ENCODE measurements around the gene TMEM190.

Gene TMEM190

DNA sequence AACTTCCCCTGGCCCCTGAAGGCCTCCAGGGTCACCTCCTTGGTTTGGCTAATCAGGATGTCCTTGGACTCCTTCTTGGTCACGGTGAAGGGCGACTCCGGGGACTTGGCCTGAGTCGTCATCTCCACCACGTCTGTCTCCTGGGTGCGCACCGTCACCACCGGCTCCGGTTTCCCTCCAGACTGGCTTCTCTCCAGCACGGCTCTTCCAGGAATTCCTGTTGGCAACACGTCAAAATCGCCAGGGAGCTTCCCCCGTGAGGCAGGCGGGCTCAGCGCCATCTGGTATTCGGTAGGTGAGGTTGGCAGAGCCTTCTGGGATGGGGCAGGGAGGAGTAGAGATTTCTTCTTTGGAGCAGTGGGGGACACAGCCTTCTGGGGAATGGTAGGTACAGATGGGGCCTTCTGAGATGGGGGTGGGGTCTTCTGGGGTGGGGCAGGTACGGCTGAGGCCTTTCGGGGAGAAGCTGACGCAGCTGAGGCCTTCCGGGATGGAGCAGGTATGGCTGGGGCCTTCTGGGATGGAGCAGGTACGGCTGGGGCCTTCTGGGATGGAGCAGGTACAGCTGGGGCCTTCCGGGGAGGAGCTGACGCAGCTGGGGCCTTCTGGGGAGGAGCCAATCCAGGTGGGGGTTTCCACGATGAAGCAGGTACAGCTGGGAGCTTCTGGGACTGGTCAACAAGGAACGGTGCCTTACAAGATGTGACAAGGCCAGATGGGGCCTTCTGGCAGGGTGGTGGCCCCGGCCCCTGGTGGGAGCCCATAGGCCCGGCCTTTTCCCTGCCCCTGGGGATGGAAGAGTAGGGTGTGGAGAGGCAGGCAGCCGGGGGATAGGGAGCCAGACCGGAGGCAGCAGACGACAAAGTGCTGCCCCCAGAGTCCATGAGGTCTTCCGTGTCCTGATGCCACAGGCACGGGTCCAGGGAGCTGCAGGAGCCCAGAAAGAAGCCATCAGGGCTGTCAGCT is 17.4 kb upstream of the TMEM190 start:
- TF ChIP-seq Cebpa-rat (IDR thresholded peaks at IDR 0.05), result no peak
- Histone ChIP-seq H3K4me3 (no peak overlapping the region), H3K27me3 (peaks cover 33% of the 10 kb centered on the region), H3K27ac (no peak overlapping the region), H3K4me1 (peaks cover 17% of the 10 kb centered on the region; the same call in 1 of the 2 replicates), H3K36me3 (no peaks in the 10 kb centered on the region), H4K20me1 (peaks cover 4% of the 10 kb centered on the region; the same call in 1 of the 2 replicates), H3K9me3 (no peaks in the 10 kb centered on the region), H3K9ac (no peak overlapping the region), H3K4me2 (no peak overlapping the region)

DNA sequence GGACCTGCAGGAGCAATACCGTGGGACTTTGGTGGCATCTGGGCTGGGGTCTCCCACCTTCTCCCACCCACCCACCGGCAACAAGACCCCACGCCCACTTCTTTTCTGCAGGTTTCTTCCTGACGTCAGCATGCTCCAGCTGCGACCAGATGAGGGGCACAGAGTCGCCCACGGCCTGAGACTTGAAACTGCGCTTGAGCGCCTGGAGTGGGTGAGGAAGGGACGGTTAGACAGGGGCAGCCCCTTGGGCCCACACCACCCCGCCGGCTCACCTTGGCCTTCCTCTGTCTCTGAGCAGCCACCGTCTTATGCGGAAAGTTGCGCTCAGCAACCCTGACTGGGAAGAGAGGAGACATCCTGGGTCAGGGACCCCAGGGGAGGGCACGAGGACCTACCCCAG is 15.7 kb upstream of the TMEM190 start:
- H3K4me1 ChIP-seq, result peaks cover 7% of the 10 kb centered on the region; the same call in 1 of the 2 replicates
- H3K4me3 ChIP-seq, result no peak overlapping the region
- no peak for TF ChIP-seq Cebpa-rat (IDR thresholded peaks at IDR 0.05)

DNA sequence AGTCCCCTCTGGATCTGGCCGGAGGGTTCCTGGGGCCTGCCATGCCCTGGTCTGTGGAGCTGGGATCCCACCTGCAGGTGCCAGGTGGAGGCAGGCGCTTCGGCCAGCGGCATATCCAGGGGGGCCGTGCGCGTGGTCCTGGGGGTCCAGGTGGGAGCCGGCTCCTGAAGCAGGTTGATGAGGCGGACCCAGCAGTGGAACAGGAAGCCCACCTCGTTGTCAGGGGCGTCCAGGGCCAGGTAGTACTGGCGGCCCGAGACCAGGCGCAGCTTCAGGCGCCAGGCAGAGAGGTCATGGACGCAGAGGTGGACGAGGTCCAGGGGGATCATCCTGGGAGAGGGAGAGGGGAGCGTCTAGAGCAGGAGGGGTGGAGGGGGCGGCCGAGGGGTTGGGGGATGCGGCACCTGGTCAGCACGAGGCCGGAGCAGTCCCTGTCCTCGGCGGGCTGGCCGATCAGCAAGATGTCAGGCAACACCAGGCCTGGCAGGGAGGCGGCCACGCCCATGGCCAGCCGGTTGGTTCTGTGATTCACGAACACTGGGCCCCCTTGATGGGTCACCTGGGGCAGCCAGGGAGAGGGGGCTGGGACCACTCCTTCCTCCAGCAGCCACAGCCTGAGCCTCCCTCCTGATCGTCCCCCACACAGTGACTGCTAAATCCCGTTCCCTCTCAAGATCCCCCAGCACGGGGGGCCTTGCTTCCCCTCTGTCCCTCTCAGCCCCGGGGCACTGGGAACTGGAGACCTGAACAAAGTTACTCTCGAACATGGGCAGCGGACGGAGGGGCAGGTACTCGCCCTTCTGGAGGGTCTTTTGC is 14.2 kb upstream of the TMEM190 start:
- H3K27ac ChIP-seq, result no peak overlapping the region
- peaks cover 10% of the 10 kb centered on the region for H3K27me3 ChIP-seq
- H3K4me1 ChIP-seq, result 0 out of 2 replicates have a peak, but pooled peaks cover 4% of the 10 kb centered on the region
- no peak overlapping the region for H3K4me2 ChIP-seq
- no peak overlapping the region for H3K4me3 ChIP-seq
- no peaks in the 10 kb centered on the region for H3K9me3 ChIP-seq
- H4K20me1 ChIP-seq, result no peaks in the 10 kb centered on the region
- TF ChIP-seq Cebpa-rat (IDR thresholded peaks at IDR 0.05), result no peak
- H3K9ac ChIP-seq, result no peak overlapping the region
- H3K36me3 ChIP-seq, result no peaks in the 10 kb centered on the region

More for the DNA sequence above, 15.7 kb upstream of the TMEM190 start:
- peaks cover 17% of the 10 kb centered on the region for H3K27me3 ChIP-seq
- no peak overlapping the region for H3K4me2 ChIP-seq
- no peaks in the 10 kb centered on the region; the same call in 1 of the 2 replicates for H4K20me1 ChIP-seq
- H3K9me3 ChIP-seq, result no peaks in the 10 kb centered on the region
- H3K27ac ChIP-seq, result no peak overlapping the region
- H3K36me3 ChIP-seq, result no peaks in the 10 kb centered on the region
- H3K9ac ChIP-seq, result no peak overlapping the region

DNA sequence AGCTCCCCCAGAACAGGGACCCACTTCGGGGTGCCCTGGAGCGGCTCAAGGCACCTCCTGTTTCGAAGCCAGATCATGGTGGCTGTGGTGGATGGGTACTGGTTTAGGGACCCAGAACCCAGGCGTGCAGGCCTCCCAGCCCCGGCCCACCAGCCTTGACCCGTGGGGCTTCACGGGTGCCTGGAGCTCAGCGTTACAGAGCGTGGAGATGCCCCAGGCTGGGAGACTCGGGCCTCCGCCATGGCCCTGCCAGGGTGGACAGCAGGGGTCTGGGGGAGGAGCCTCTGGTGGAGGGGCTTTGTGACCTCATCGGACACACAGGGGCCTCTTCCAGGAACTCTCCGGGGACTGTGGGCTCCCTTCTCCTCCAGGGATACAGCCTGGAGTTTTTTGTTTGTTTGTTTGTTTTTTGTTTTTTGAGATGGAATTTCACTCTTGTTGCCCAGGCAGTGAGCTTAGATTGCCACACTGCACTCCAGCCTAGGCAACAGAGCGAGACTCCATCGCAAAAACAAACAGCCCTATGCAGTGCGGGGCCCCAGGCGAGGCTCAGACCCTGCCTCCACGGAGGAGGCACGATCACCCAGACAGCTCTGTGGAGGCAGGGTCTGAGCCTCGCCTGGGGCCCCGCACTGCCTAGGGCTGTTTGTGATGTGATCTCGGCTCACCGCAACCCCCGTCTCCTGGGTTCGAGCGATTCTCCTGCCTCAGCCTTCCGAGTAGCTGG is 13.5 kb upstream of the TMEM190 start, which contains the start of gene GARIN5B:
Gene GARIN5B, minus strand, starts transcription at position 271 of the 727 bp plus-strand sequence. Its CDS starts 194 bp downstream, at position 77.
- H3K27ac ChIP-seq, result no peak within 1 kb of the TSS
- H3K9ac ChIP-seq, result no peak within 1 kb of the TSS
- TF ChIP-seq Cebpa-rat (IDR thresholded peaks at IDR 0.05), result no peak
- no peaks in the 10 kb centered on the region for H3K36me3 ChIP-seq
- no peak within 1 kb of the TSS for H3K4me3 ChIP-seq
- no peaks in the 10 kb centered on the region for H3K9me3 ChIP-seq
- 0 out of 2 replicates have a peak, but pooled peaks cover under 1% of the 10 kb centered on the region for H4K20me1 ChIP-seq
- H3K27me3 ChIP-seq, result peaks cover 16% of the 10 kb centered on the region
- H3K4me2 ChIP-seq, result no peak within 1 kb of the TSS
- H3K4me1 ChIP-seq, result 0 out of 2 replicates have a peak, but pooled peaks cover 4% of the 10 kb centered on the region

DNA sequence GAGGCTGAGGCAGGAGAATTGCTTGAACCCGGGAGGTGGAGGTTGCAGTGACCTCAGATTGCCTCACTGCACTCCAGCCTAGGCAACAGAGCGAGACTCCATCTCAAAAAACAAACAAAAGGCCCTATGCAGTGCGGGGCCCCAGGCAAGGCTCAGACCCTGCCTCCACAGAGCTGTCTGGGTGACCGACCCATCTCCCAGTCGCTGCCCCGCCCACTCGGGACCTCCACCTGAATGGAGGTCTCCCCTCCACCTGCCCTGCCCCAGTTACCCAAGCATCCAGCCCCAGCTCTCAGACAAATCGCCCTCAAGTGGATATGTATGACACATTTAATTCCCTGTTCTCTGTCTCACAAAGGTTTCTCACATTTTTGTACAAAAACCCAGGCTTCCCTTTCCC is 11.4 kb upstream of the TMEM190 start:
- Histone ChIP-seq H3K9ac (no peak overlapping the region), H3K4me1 (peaks cover 17% of the 10 kb centered on the region), H3K27me3 (peaks cover 36% of the 10 kb centered on the region), H3K27ac (no peak overlapping the region), H3K36me3 (no peaks in the 10 kb centered on the region), H3K9me3 (no peaks in the 10 kb centered on the region), H4K20me1 (peaks cover 17% of the 10 kb centered on the region), H3K4me3 (no peak overlapping the region), H3K4me2 (no peak overlapping the region)
- no peak for TF ChIP-seq Cebpa-rat (IDR thresholded peaks at IDR 0.05)

DNA sequence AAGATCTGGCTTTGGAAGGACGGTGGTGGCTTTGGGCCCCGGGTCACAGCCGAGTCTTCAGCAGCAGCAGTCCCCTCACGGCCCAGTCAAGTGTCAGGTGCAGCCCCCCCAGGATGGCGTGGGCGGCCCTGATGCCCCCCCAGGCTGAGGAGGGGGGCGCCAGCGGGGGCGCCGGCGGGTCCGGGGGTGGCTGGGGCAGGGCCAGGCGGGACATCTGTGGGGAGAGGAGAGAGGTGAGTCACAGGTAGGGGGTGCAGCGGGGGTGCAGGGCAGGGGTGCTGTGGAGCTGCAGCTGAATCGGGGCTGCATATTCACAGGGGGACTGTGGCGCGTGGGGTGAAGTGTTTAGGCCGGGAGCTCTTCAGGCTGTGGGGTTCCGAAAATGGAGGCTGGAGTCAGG is 10.7 kb upstream of the TMEM190 start:
- peaks cover 23% of the 10 kb centered on the region for H4K20me1 ChIP-seq
- H3K9me3 ChIP-seq, result no peaks in the 10 kb centered on the region
- H3K4me2 ChIP-seq, result no peak overlapping the region
- H3K36me3 ChIP-seq, result no peaks in the 10 kb centered on the region
- H3K4me1 ChIP-seq, result peaks cover 17% of the 10 kb centered on the region
- no peak for TF ChIP-seq Cebpa-rat (IDR thresholded peaks at IDR 0.05)
- H3K4me3 ChIP-seq, result no peak overlapping the region
- no peak overlapping the region for H3K9ac ChIP-seq
- H3K27me3 ChIP-seq, result peaks cover 44% of the 10 kb centered on the region
- no peak overlapping the region for H3K27ac ChIP-seq

DNA sequence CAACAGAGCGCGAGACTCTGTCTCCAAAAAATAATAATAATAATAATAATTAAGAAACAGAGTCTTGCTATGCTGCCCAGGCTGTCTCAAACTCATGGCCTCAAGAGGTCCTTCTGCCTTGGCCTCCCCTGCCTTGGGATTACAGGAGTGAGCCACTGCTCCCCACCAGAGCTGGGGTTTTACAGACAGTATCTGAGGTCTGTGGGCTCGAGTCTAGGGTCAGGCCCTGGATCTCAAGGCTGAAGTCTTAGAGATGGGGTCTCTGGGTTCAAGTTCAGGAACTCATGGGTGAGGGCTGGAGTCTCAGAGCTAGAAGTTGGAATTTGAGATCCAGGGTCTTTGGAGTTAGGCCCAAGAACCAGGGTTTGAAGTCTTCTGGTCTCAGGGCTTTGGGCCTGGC is 9.8 kb upstream of the TMEM190 start:
- Histone ChIP-seq H3K4me1 (peaks cover 17% of the 10 kb centered on the region), H3K9me3 (no peaks in the 10 kb centered on the region), H3K27me3 (peaks cover 52% of the 10 kb centered on the region), H3K36me3 (no peaks in the 10 kb centered on the region), H4K20me1 (peaks cover 26% of the 10 kb centered on the region), H3K4me2 (no peak overlapping the region), H3K9ac (no peak overlapping the region), H3K4me3 (no peak overlapping the region), H3K27ac (no peak overlapping the region)
- no peak for TF ChIP-seq Cebpa-rat (IDR thresholded peaks at IDR 0.05)

DNA sequence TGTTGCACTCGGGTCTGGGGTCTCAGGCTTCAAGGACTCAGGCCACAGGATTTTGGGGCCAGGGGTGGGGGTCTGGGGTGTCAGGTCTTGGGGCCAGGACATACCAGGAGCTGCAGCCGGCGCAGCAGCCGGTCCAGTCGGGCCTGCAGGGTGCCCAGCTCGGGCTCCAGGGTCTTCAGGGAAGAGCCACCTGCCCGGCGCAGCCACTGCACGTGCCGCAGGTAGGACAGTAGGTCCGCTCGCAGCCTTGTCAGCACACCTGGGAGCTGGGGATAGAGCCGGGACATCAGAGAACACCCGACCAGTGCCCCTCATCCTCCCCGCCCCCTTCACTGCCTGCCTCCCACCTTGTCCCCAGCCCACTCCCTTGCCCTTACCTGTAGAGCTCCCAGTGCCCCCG is 8.5 kb upstream of the TMEM190 start:
- Histone ChIP-seq H3K4me1 (peaks cover 24% of the 10 kb centered on the region), H3K4me3 (no peak overlapping the region)
- TF ChIP-seq Cebpa-rat (IDR thresholded peaks at IDR 0.05), result no peak

More for the DNA sequence above, 8.5 kb upstream of the TMEM190 start:
- H3K9ac ChIP-seq, result no peak overlapping the region
- H3K36me3 ChIP-seq, result no peaks in the 10 kb centered on the region
- no peak overlapping the region for H3K4me2 ChIP-seq
- H3K9me3 ChIP-seq, result no peaks in the 10 kb centered on the region
- no peak overlapping the region for H3K27ac ChIP-seq
- H4K20me1 ChIP-seq, result peaks cover 34% of the 10 kb centered on the region
- H3K27me3 ChIP-seq, result peaks cover 65% of the 10 kb centered on the region

Data from BLaER1 (cell line).